Suprapubic skin (tissue), 4 donors: ENCODE results near the gene ACTG1. TPM values are rescaled to one million over a fixed set of nuclear protein-coding genes. Genes with fewer than 3 reads are reported as not detected.

Experiments
- DNase-seq, 2 donors: peaks; one replicate each; pipeline ENCODE4 v3.0.0-alpha.2; 2019; ENCODE audit warnings: low spot score in 2 of 2
- H3K27ac ChIP-seq: fragments of 200-600 bp; sonication (generic); one replicate; pipeline ENCODE4 v1.5.1; 2019
- H3K27me3 ChIP-seq: fragments of 200-600 bp; sonication (generic); one replicate; pipeline ENCODE4 v1.5.1; 2019
- H3K36me3 ChIP-seq: fragments of 200-600 bp; sonication (generic); one replicate; pipeline ENCODE4 v1.5.1; 2019
- H3K4me1 ChIP-seq: fragments of 200-600 bp; sonication (generic); one replicate; pipeline ENCODE4 v1.5.1; 2019
- H3K4me3 ChIP-seq: fragments of 200-600 bp; sonication (generic); one replicate; pipeline ENCODE4 v1.5.1; 2019; ENCODE audit warnings: mild to moderate bottlenecking
- H3K9me3 ChIP-seq: fragments of 200-600 bp; sonication (generic); one replicate; pipeline ENCODE4 v1.5.1; 2019
- CTCF ChIP-seq, 2 donors: fragments of 200-600 bp in 1 of 2; fragments of 450-650 bp in 1 of 2; sonication (generic) in 1 of 2; IDR thresholded peaks; one replicate each; pipeline ENCODE4 v1.5.1; 2016 to 2019; ENCODE audit warnings: antibody characterized with exemption in 2 of 2, mild to moderate bottlenecking in 1 of 2, moderate library complexity in 1 of 2
- EP300 ChIP-seq: sonication (generic); formaldehyde crosslinking; IDR thresholded peaks from one replicate; pipeline ENCODE4 v1.6.1; 2017; ENCODE audit warnings: antibody characterized with exemption
- POLR2A ChIP-seq, 2 donors: fragments of 450-650 bp; IDR thresholded peaks; one replicate each; pipeline ENCODE4 v1.6.1; 2017; ENCODE audit warnings: antibody characterized with exemption in 2 of 2, mild to moderate bottlenecking in 2 of 2, moderate library complexity in 2 of 2
- POLR2AphosphoS5 ChIP-seq, 3 donors: sonication (generic); formaldehyde crosslinking; IDR thresholded peaks; one replicate each; pipeline ENCODE4 v1.6.1; 2017; ENCODE audit warnings: antibody characterized with exemption in 3 of 3
- WGBS: methylation state at CpG from one replicate; pipeline ENCODE4 v1.1.5; 2018; 5-methylcytosine and 5-hydroxymethylcytosine counted together
- total RNA-seq, 4 donors: library from RNA; depleted of rRNA; stranded (reverse); fragments of >200 nt; gene quantifications; one replicate each; pipeline ENCODE4 v1.1.0, GENCODE V29; 2016

The ACTG1 gene
- 1,000 to 10,000 TPM; 2,659 to 6,485 (median 4,163) TPM for total RNA-seq

- H3K9me3 ChIP-seq: no peaks in the 10 kb centered on the region
- peak; percentile 92 to 97 for DNase-seq
- WGBS: no CpG with 5 or more reads among the region's 111 CpGs
- peak within 1 kb of the TSS; percentile 95 for H3K27ac ChIP-seq
- TF ChIP-seq EP300: no peak
- no peak for TF ChIP-seq CTCF (IDR thresholded peaks at IDR 0.05)
- TF ChIP-seq POLR2A (IDR thresholded peaks at IDR 0.05): peak; percentile 72 to 96
- peak; percentile 76 to 94 (median 82) for TF ChIP-seq POLR2AphosphoS5 (IDR thresholded peaks at IDR 0.05)
- H3K27me3 ChIP-seq: no peaks in the 10 kb centered on the region
- peak within 1 kb of the TSS; percentile 96 for H3K4me3 ChIP-seq
- H3K4me1 ChIP-seq: peaks cover 74% of the 10 kb centered on the region
- peaks cover 20% of the 10 kb centered on the region for H3K36me3 ChIP-seq
These were observed at the start of gene ACTG1 for GRCh38 chr17:81512562-81513371. ACTG1 (minus strand) TSS chr17:81512799; CDS start chr17:81512354, 445 bp downstream.

- H3K36me3 ChIP-seq: peaks cover 93% of the 10 kb centered on the region
- no peak overlapping the region for H3K27ac ChIP-seq
- no peaks in the 10 kb centered on the region for H3K9me3 ChIP-seq
- no peak overlapping the region for H3K4me3 ChIP-seq
- 85% methylated on average over 4 of the region's 4 CpGs for WGBS
- H3K4me1 ChIP-seq: peaks cover 7% of the 10 kb centered on the region
- no peak for DNase-seq
- no peak for TF ChIP-seq POLR2AphosphoS5 (IDR thresholded peaks at IDR 0.05)
- TF ChIP-seq POLR2A (IDR thresholded peaks at IDR 0.05): no peak
- TF ChIP-seq CTCF (IDR thresholded peaks at IDR 0.05): no peak
- no peak for TF ChIP-seq EP300
- H3K27me3 ChIP-seq: no peaks in the 10 kb centered on the region
These were observed 48.9 kb upstream of the ACTG1 start for GRCh38 chr17:81561494-81561885.

DNA sequence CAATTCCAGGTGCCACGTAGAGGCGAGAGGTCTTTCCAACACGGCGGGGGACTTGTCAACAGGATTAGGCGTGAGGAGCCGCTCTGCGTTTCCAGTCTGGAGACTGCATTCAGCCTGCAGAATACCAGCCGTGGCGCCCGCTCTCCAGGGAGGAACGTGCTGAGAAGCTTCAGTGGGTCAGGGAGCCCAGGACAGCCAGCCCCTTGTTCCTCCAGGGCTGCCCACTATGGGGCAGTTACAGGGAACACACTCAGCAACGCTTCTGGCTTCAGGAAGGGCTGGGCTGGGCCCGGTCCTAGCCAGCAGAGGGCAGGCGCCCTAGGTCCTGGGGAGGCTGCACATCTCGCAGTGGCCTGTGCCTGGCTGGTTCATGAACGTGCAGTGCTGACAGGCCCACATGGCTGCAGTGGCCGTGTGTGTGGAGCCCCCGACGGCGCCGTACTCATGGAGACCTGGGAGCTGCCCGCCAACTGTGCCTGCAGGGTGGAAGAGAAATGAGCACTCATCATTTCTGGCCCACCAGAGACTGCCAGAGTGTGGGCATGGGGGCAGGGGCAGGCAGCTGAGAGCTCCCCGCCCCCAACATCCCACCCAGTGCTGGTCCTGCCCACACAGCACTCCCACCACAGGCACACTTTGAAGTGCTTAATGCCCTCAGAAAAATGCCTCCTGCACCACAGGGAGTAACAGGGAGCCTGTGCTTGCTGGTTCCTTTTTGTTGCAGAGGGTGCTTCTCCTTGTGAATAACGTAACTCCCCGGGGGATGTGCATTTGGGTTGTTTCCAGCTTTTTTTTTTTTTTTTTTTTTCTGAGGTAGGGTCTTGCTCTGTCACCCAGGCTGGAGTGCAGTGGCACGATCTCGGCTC is 46.6 kb upstream of the ACTG1 start:
- Histone ChIP-seq H3K27me3 (no peaks in the 10 kb centered on the region), H3K27ac (no peak overlapping the region), H3K4me1 (peaks cover 1% of the 10 kb centered on the region), H3K4me3 (no peak overlapping the region), H3K9me3 (no peaks in the 10 kb centered on the region), H3K36me3 (peaks cover 75% of the 10 kb centered on the region)
- TF ChIP-seq POLR2AphosphoS5 (IDR thresholded peaks at IDR 0.05) (no peak), CTCF (IDR thresholded peaks at IDR 0.05) (no peak), POLR2A (IDR thresholded peaks at IDR 0.05) (no peak), EP300 (no peak)
- DNase-seq: no peak
- WGBS: 82% methylated on average over 16 of the region's 27 CpGs

- no peak for DNase-seq
- peaks cover 65% of the 10 kb centered on the region for H3K36me3 ChIP-seq
- H3K27ac ChIP-seq: no peak overlapping the region
- WGBS: 90% methylated on average over 12 of the region's 12 CpGs
- peaks cover 12% of the 10 kb centered on the region for H3K4me1 ChIP-seq
- no peak overlapping the region for H3K4me3 ChIP-seq
- no peaks in the 10 kb centered on the region for H3K27me3 ChIP-seq
- no peaks in the 10 kb centered on the region for H3K9me3 ChIP-seq
- TF ChIP-seq EP300 (no peak), POLR2AphosphoS5 (IDR thresholded peaks at IDR 0.05) (no peak), CTCF (IDR thresholded peaks at IDR 0.05) (no peak), POLR2A (IDR thresholded peaks at IDR 0.05) (no peak)
These were observed 45.5 kb upstream of the ACTG1 start for GRCh38 chr17:81558115-81558468.
